Ovary (tissue), 3 donors: ENCODE results near the gene CASK.

Experiments
- EP300 ChIP-seq: sonication (generic); formaldehyde crosslinking; IDR thresholded peaks from one replicate; pipeline ENCODE4 v1.6.1; 2017; ENCODE audit warnings: antibody characterized with exemption
- POLR2A ChIP-seq: fragments of 450-650 bp; IDR thresholded peaks from one replicate; pipeline ENCODE4 v1.6.1; 2017; ENCODE audit warnings: antibody characterized with exemption, mild to moderate bottlenecking, moderate library complexity
- TF ChIP-seq, protein P1 (sequence below), 3 donors: fragments of 450-650 bp in 2 of 3; fragments of 200-600 bp in 1 of 3; IDR thresholded peaks; one replicate each; pipeline versions ENCODE4 v1.5.1 to v1.8.0; 2016 to 2022; ENCODE audit warnings: antibody characterized with exemption in 3 of 3, mild to moderate bottlenecking in 1 of 3
- donor health status: DM: no; HTN: no; CAD: no.

DNA sequence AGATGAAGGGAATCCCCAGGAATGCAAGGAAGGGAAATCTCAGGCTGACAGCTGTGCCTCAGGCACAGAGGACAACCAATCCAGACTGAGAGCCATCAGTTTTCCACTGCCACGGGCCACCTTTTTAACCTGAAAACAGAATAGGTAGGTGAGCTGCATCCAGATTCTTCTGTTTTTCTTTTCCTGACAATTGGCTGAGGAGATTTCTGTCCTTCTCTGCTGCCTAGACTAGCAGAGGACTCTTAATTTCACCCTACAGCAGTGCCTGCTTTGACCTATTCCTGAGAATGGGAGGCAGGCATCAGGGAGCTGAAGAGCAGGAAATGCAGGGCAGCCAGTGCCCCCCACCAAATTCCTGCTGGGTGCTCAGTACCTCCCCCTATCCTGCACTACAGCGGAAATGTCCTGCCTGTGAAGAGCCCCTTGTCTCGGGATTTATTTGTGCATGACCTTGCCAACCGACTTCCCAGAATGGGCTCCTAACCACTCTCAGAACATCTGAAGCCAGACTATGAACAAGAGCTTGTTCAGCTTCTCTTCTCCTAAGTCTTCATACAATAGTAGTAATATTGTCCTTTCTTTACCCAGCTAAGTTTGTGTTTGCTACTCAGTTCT, 65.1 kb downstream of the CASK start:
- TF ChIP-seq, protein P1, sequence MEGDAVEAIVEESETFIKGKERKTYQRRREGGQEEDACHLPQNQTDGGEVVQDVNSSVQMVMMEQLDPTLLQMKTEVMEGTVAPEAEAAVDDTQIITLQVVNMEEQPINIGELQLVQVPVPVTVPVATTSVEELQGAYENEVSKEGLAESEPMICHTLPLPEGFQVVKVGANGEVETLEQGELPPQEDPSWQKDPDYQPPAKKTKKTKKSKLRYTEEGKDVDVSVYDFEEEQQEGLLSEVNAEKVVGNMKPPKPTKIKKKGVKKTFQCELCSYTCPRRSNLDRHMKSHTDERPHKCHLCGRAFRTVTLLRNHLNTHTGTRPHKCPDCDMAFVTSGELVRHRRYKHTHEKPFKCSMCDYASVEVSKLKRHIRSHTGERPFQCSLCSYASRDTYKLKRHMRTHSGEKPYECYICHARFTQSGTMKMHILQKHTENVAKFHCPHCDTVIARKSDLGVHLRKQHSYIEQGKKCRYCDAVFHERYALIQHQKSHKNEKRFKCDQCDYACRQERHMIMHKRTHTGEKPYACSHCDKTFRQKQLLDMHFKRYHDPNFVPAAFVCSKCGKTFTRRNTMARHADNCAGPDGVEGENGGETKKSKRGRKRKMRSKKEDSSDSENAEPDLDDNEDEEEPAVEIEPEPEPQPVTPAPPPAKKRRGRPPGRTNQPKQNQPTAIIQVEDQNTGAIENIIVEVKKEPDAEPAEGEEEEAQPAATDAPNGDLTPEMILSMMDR (IDR thresholded peaks at IDR 0.05) = no peak
- TF ChIP-seq POLR2A (no peak), EP300 (no peak)
